Dedifferentiated amniotic fluid mesenchymal stem cell (primary cell): ENCODE results near the gene ABCC1.
A peak's percentile ranks its signal among the peaks of the same experiment; 100 is the strongest.
"Not testable (repeated sequence)": the region's sequence is repeated elsewhere in the genome, so short reads cannot be mapped to it uniquely, and the experiment has no call there.

Experiments
- DNase-seq: peaks from one replicate; pipeline ENCODE4 v3.0.0-alpha.2; 2016; ENCODE audit errors: extremely low spot score

The ABCC1 gene

DNA sequence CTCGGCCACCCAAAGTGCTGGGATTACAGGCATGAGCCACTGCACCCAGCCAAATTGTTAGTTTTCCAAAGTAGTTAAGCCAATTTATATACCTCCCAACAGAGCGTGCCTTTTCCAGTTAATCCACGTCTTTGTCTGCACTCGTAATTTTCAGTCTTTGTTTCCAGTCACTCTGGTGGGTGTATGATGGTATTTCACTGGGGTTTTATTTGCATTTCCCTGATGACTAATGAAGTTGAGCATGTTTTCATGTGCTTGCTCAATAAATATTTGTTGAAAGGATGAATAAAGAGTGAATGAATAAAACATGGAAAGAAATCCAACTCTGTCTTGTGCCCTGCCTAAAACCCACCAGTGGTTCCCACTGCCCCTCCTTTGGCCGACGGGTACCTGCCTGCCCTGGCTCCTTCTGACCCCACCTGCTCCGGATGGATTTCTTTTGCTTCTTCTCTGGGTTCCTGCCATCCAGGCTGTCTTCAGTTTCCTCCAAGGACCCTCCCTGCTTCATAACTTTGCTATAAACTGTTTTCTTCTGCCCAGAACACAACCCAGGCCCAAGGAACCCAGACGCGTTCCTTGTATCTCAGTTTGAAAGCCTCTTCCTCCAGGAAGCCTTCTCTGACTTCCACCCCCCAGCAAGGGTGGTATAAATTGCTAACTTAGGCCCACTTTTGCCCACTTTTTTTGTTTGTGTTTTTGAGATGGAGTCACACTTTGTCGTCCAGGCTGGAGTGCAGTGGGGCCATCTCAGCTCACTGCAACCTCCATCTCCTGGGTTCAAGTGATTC lies 3.0 kb upstream of the ABCC1 start:
- peak; percentile 29 for DNase-seq

DNA sequence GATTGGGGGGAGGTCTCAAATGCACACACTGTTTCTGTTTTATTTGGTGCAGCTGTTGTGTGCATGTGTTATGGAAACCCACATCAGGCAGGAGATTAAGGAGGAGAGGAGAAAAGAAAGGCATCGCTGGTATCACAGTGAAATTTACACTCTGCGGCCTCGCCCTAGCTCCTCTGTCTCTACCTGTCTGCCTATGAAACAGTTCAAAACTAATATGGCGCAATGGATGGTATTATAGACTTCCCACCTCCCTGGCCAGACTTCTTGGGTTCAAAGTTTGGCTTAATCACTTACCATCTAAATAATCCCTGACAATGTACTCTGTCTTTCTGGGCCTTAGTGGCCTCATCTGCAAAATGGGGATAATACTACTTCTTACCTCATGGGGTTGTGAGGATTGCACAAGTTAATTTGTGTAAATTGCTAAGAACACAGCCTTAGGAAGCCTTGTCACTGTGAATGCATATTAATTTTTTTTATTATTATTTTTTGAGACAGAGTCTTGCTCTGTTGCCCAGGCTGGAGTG lies 1.4 kb upstream of the ABCC1 start:
- DNase-seq: no peak

DNA sequence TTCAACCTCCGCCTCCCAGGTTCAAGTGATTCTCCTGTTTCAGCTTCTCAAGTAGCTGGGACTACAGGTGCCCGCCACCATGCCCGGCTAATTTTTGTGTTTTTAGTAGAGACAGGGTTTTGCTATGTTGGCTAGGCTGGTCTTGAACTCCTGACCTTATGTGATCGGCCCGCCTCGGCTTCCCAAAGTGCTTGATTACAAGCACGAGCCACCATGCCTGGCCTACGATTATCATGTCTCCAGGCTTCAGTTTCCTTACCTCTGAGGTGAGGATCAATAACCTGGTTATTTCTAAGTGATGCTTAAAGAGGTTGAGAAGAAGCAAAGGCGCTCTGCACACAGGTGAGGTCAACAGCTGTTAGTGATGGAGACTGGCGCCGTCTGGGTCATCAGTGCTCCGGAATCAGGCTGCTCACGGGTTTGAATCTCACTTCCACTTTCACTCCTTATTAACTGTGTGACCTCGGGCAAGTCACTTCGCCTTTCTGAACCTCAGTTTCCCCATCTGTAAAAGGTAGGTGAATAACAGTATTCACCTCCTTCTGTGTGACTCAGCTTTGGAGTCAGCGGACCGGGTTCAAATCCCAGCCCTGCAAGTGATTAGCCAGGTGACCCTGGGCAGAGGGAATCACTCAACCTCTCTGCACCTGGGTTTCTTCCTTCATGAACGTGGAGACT lies 745 bp upstream of the ABCC1 start:
- DNase-seq: no peak

DNA sequence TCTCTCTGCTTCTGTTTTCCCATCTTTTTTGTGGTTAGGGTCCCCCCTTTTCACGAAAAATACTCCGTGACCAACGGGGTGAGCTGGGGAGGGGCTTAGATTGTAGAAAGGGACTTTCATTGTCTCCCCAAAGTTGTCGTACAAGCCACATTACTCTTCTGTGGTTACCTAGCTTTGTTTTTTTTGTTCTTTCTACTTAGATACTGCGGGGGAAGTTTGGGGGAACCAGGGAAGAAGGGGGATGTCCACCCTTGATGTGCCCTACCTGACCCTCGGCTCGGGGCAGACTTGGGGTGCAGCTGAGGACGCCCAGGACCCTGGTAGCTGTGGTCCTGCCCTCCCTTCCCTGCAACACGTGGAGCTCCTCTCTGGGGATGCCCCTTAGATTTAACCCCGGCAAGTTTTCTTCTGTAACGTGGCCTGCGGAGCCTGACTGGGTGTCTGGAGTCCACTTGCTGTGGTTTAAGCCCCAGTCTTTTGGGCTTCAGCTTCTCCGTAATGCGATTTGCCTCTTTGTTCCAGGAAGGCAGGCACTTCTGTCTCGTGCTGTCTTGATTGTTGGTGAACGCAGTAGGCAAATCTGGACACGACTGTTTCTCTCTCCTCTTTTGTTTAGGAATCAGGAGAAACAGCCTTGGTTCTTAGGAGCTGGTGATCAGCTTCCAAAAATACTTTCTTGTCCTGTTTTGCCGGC lies 892 bp downstream of the ABCC1 start:
- peak; percentile 35 for DNase-seq

DNA sequence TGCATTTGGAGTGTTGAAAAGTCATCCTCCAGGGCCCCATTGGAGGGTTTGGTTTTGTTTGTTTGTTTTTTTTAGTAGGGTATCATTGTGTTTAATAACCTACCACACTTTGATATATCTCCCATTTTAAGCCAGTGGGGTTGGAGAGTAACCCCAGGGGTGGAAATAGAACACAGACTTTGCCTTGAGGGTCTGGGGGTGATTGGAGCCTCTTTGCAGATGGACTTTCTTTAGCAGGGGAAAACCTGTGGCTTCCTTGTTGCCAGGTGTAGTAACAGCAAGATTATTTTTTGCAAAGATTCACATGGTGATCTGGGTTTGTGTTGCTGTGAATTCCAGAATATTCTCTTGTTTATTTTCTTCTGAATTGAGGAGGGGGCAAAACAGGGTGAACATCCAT lies 1.5 kb downstream of the ABCC1 start:
- DNase-seq: no peak

DNA sequence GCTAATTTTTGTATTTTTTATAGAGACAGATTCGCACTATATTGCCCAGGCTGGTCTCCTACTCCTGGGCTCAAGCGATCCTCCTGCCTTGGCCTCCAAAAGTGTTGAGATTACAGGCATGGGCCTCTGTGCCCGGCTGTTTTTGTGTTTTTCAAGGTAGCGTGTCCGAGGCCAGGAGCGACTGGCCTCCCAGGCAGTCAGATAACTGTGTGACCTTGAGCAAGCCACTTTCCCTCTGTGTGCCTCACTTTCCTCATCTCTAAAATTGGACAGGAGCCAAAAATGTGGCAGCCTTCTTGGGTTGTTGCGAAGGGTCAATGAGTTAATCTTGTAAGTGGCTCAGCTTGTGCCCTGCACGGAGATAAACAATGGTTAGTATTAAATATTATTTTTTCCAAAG lies 2.4 kb downstream of the ABCC1 start:
- DNase-seq: no peak

DNA sequence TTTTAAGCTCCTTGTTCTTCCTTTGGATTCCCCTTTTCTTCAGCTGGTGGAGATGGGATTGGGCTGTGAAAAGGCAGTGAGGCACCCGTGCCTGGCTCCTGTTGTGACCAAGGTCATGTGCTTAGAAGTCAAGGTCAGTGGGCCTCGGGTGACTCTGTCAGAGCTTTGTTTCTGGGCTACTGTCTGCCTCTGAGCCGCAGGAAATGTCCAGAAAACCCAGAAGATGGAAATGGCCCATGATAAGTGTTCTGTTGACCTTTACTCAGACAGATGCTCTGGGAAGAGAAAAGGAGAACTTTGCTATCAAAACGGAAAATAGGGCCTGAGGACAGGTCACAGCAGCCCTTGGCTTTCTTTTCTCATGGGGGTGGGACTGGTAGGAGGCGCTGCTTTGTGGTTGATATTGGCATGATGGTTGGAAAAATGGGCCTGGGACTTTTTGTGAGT lies 2.9 kb downstream of the ABCC1 start:
- no peak for DNase-seq

DNA sequence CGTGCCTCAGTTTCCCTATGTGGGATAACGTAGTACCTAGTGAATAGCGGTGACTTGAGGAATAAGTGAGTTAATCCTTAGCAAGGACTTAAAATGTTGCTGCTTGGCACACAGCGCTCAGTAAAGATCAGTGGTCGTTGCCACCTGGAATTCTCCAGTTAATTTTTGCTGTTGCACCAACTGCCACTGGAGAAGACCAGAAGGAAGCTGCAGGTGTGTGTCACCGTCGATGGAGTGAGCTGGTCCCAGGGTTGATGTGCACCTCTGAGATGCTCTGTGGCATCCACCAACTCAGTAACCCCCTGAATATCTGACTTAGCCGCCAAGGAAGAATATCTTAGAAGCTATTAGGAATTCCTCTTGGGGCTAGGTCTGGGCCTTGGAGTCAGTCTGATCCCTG lies 4.1 kb downstream of the ABCC1 start:
- DNase-seq: no peak

DNA sequence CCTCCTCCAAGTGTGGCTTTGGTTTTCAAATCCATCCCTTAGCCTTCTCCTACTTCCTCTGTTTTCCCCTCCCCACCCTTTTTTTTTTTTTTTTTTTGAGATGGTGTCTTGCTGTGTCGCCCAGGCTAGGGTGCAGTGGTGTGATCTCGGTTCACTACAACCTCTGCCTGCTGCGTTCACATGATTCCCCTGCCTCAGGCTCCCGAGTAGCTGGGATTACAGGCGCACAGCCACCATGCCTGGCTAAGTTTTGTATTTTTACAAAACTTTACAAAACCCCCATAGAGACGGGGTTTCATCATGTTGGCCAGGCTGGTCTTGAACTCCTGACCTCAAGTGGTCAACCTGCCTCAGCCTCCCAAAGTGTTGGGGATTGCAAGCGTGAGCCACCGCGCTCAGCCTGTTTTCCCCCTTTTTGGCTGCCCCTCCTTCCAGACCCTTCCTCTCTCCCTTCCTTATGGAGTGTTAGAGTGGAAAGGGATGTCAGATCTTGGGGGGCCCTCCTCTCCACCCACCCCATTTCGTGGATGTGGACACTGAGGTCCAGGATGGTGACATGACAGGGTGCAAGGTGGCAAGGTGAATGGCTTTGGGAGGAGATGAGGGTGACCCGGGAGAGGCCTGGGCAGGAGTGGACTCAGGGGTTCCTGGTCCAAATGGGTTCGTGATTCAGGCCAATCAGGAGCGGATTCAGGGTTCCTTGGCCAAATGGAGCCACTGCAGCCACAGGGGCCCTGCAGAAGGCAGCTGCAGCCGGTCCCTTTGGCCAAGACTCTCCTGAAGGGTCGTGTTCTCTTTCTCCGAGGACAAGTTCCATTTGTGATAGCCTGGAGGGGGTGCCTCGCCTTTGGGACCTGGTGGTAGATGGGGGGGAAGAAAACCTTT lies 4.8 kb downstream of the ABCC1 start:
- no peak for DNase-seq

DNA sequence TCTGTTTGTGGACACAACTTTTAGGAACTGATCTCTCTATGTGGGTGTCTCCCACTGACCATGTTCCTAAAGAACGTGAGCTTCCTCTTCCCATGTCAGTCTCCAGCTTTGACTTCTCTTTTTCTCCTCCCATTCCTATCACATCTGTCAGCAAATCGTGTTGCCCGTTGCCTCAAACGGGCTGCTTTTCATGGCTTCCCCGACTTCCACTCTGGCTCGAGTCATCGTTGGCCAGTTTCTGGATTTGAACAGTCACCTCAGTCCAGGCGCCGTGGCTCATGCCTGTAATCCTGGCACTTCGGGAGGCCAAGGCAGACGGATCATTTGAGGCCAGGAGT lies 5.4 kb downstream of the ABCC1 start:
- DNase-seq: no peak

DNA sequence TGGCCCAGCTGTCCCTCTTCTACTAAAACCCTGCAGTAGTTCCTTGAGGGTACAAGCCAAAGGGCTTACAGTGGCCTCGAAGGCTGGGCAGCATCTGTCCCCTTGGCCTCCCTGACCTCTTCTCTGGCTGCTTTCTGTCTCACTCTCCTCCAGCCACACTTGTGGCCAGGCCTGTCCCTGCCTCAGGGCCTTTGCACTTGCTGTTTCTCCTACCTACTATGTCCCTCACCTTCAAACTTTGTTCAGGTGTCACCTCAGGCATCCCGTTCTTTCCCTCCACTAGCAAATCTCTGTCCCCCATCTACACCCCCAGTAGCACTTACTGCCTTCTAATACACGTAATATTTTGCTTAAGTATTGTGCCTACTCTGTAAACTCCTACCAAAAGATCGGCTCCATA lies 6.0 kb downstream of the ABCC1 start:
- no peak for DNase-seq

DNA sequence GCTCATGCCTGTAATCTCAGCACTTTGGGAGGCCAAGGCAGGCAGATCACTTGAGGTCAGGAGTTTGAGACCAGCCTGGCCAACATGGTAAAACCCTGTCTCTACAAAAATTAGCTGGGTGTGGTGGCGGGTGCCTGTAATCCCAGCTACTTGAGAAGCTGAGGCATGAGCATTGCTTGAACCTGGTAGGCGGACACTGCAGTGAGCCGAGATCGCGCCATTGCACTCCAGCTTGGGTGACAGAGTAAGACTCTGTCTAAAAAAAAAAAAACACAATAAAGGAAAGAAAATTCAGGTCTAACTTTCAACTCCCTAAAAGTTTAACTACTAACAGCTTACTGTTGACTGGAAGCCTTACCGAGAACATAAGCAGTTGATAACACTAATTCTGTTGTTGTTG lies 6.7 kb downstream of the ABCC1 start:
- DNase-seq: not testable (repeated sequence)

DNA sequence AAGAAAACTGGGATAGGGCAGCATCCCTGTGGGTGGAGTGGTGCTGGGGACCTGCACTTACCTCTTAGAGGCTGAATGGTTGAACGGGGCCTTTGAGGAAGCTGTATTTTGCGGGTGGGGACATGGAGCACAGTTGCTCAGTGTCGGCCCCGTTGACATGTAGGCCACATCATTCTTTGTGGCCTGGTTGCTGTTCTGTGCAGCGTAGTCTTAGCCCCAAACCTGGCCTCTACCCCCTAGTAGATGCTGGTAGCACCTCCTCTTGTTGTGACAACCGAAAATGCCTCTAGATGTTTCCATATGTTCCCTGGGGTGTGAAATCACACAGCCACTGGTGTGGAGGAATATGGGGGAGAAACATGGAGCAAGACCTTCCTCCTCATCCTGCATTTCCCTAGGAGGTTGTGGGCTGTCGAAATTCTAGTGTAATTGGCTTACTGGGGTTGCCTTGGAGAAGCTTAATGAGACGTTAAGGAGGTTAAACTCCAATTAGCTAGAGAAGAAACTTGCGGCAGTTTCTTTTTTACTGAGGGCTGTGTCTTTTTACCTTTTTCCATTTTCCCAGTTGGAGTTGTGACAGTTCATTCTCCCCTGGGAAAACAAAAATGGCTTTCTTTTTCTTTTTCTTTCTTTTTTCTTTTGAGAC lies 9.4 kb downstream of the ABCC1 start:
- DNase-seq: no peak

DNA sequence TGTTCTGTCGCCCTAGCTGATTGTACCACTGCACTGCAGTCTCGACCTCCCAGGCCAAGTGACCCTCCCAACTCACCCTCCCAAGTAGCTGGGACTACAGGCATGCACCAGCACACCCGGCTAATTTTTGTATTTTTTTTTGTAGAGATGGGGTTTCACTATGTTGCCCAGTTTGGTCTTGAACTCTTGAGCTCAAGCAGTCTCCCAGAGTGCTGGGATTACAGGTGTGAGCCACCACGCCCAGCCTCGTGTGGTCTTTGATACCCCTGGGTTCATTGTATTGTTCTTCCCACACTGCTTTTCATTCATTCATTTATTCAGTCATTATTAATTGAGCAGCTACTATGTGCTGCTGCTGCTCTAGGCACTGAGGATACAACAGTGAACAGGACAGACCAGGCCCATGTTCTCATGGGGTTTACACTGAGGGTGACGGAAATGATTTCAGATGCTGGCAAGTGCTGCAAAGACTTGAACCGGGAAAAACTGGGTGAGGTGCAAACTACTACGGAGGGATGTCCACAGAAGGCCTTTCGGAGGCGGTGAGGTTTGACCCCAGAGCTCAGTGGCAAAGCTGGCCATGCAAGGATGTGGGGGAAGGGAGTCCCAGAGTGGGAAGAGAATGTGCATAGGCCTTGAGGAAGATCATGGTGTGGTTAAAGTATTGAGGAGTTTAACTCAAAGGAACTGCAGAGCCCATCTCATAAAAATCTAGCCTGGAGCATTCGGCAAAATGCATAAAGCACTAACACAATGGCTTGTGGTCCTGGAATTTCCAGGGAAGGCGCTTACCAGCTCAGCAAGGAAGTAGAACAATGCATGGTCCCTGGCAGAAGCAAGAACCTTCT lies 10.9 kb downstream of the ABCC1 start:
- no peak for DNase-seq

DNA sequence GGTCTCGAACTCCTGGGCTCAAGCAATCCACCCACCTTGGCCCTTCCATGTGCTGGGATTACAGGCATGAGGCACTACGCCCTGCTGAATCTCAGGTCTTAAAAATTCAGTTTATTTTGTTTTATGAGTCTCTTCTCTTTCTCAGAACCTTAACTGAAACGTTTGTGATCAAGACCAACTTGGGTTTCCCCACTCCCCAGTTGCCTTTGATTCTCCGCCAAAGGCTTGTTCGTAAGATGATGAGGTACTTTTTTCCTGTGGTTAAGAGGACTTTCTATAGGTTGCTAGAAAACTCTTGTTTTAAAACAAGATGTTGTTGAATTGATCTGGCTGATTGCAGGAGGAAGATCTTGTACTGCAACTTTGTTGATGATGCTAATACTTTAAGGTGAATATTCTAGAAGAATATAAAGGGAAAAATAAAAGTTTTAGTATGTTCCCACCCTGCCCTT lies 11.7 kb downstream of the ABCC1 start:
- no peak for DNase-seq

DNA sequence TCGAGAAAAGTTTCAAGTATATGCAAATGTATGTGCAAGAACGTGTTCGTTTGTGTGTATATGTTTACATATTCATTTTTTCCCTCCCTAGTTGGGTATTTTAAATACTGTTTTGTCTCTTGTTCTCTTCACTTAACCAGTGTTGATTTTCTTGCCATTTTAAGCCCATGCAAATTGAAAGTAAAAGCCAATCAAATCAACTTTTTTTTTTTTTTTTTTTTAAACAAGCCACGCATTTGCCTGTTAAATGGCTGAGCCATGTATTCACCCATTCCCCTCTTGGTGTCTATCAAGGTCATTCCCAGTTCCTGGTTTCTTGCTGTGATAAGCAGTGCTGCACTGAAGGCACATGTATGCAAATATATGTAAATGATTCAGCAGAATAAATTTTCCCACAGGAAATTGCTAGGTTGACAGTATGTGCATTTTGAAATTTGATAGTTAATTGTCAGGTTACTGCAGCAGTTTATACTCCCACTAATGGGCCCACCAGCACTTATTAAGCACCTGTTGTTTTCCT lies 12.2 kb downstream of the ABCC1 start:
- no peak for DNase-seq

DNA sequence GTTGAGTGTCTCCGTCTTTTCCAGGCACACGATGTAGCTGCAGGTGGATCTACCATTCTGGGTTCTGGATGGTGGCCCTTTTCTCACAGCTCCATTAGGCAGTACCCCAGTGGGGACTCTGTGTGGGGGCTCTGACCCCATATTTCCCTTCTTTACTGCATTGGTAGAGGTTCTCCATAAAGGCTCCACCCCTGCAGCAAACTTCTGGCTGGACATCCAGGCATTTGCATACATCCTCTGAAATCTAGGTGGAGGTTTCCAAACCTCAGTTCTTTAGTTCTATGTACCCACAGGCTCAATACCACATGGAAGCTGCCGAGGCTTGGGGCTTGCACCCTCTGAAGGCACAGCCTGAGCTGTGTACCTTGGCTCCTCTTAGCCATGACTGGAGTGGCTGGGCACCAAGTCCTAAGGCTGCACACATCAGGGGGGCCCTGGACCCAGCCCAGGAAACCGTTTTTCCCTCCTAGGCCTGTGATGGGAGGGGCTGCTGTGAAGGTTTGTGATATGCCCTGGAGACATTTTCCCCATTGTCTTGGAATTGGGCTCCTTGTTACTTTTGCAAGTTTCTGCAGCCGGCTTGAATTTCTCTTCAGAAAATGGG lies 14.0 kb downstream of the ABCC1 start:
- no peak for DNase-seq

DNA sequence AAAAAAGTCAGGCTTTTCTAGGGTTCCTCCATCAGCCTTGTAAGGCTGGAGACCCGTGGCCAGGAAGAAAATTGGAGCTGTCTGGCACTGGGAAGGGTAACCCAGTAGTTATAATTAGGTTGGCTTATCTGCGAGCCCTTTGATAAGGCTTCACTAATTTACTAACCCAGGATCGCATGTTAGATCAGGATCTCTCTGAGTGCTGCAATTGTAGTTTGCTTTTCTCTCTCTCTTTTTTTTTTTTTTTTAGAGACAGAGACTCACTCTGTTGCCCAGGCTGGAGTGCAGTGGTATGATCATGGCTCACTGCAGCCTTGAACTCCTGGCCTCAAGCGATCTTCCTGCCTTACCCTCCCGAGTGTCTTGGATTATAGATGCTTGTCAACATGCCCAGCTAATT lies 17.0 kb downstream of the ABCC1 start:
- DNase-seq: no peak

DNA sequence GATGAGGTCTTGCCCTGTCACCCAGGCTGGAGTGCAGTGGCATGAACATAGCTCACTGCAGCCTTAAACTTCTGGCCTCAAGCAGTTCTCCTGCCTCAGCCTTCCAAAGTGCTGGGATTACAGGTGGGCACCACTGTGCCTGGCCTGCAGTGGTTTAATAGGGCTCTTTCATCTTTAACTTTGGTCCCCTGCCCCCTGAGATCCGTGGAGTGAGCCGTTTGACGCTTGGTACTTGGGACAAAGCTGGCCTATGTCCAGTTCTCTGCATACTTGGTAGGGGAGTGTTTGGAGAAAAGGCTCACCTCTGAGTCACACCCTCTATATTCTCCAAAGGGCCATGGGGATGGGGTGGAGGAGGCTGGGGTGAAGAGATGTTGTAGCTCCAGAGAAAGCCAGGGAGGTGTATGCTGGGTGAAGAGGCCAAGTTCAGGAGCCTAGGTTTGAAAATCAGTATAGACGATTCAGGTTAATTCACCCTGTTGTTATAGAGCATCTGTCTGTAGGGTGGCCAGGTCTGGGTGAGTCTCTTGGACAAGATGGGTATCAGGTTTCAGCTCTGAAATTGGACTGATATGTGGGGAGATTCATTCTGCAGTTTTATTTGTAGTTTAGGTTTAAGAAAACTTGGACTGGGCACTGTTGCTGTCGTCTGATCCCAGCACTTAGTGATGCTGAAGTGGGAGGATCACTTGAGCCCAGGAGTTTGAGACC lies 17.6 kb downstream of the ABCC1 start:
- peak; percentile 65 for DNase-seq
